GM18861 (cell line): ENCODE measurements around the gene ZNF423.

Source experiments
- ATAC-seq: cut with Tn5 transposase; IDR thresholded peaks from one replicate; pipeline ENCODE4 v1.9.1; 2021; ENCODE audit not compliant: unreplicated experiment

Gene ZNF423

GRCh38 chr16:49674990-49675389, 180.9 kb downstream of the ZNF423 start:
- ATAC-seq: no peak

GRCh38 chr16:49674351-49674851, 181.5 kb downstream of the ZNF423 start:
- no peak for ATAC-seq

- ATAC-seq: no peak
Observed at GRCh38 chr16:49673442-49673841, 182.5 kb downstream of the ZNF423 start.

- ATAC-seq: no peak
Observed at GRCh38 chr16:49672753-49673152, 183.2 kb downstream of the ZNF423 start.

GRCh38 chr16:49671333-49671732, 184.6 kb downstream of the ZNF423 start:
- no peak for ATAC-seq

GRCh38 chr16:49670627-49671026, 185.3 kb downstream of the ZNF423 start:
- ATAC-seq: no peak

- no peak for ATAC-seq
Observed at GRCh38 chr16:49665482-49666230, 190.3 kb downstream of the ZNF423 start.

- no peak for ATAC-seq
Observed at GRCh38 chr16:49664221-49665215, 191.4 kb downstream of the ZNF423 start.

- no peak for ATAC-seq
Observed at GRCh38 chr16:49663081-49664065, 192.5 kb downstream of the ZNF423 start.

- ATAC-seq: no peak
Observed at GRCh38 chr16:49662569-49662968, 193.3 kb downstream of the ZNF423 start.

GRCh38 chr16:49661465-49662187, 194.3 kb downstream of the ZNF423 start:
- no peak for ATAC-seq

GRCh38 chr16:49660626-49661025, 195.3 kb downstream of the ZNF423 start:
- no peak for ATAC-seq

- no peak for ATAC-seq
Observed at GRCh38 chr16:49659356-49659755, 196.6 kb downstream of the ZNF423 start.

- no peak for ATAC-seq
Observed at GRCh38 chr16:49658531-49658930, 197.4 kb downstream of the ZNF423 start.

- ATAC-seq: no peak
Observed at GRCh38 chr16:49657736-49658465, 198.0 kb downstream of the ZNF423 start.

- no peak for ATAC-seq
Observed at GRCh38 chr16:49654425-49654824, 201.5 kb downstream of the ZNF423 start.

- no peak for ATAC-seq
Observed at GRCh38 chr16:49653577-49653976, 202.3 kb downstream of the ZNF423 start.

GRCh38 chr16:49653173-49653570, 202.7 kb downstream of the ZNF423 start:
- no peak for ATAC-seq
